GOT3 (cell line): ENCODE data around the gene REEP1.
"Not testable (repeated sequence)": the region's sequence is repeated elsewhere in the genome, so short reads cannot be mapped to it uniquely, and the experiment has no call there.

Source experiments
- DNase-seq: peaks from one replicate; lab custom pipeline; 2025; ENCODE audit warnings: mixed read lengths; lab: John Stamatoyannopoulos, UW

The REEP1 gene

DNA sequence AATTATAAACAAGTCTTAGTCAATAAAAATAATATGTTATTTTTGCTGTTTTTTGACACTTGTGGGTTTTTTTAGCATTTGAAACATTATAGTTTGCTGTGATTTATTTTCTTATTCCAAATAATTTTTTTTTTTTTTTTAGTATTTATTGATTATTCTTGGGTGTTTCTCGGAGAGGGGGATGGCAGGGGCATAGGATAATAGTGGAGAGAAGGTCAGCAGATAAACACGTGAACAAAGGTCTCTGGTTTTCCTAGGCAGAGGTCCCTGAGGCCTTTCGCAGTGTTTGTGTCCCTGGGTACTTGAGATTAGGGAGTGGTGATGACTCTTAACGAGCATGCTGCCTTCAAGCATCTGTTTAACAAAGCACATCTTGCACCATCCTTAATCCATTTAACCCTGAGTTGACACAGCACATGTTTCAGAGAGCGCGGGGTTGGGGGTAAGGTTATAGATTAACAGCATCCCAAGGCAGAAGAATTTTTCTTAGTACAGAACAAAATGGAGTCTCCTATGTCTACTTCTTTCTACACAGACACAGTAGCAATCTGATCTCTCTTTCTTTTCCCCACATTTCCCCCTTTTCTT is 8.5 kb upstream of the REEP1 start:
- DNase-seq: not testable (repeated sequence)

DNA sequence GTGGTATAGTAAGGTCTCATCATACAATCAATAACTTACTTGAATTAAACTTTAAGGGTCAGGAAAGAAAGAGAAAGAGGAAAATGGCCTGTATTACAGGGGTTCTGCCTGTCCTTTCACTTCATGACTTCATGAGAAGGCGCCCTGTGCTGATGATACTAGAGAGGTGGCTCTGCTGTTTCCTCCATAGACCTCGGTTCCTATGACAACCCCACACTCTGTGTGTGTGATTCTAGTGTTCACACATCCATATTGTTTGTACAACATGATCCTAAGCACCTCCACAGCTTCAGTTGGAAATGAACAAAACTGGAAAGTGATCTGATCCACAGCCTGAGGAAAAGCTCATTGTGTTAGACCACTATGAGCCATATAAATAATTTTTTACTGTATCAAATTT is 7.0 kb upstream of the REEP1 start:
- DNase-seq: no peak

DNA sequence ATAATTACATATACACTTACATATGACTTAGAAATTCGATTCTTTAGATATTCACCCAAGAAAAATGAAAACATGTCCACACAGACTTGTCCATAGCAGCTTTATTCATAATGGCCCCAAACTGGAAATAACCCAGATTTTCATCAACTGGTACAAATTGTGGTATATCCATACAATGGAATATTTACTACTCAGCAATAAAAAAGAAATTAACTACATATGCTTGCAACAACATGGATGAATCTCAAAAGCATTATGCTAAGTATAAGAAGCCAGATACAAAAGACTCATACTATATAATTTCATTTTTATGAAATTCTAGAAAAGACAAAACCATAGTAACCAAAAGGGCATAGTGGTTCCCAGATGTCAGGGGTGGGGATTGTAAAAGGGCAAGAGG is 5.1 kb upstream of the REEP1 start:
- DNase-seq: no peak

DNA sequence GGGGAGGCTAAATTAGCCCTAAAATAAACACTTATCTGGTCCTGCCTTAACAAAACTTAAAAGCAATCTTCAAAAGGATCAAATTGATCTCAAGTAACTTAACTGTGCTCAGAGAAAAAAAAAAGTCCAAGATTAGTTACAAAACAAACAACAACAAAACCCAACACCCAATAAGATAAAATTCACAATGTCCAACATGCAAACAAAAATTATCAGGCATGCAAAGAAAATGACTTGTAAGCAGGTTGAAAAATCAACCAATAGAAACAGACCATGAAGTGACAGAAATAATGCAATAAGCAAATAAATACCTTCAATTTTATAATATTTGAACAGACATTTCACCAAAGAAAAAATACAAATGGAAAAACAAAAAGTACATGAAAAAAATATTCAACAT is 4.0 kb upstream of the REEP1 start:
- no peak for DNase-seq

DNA sequence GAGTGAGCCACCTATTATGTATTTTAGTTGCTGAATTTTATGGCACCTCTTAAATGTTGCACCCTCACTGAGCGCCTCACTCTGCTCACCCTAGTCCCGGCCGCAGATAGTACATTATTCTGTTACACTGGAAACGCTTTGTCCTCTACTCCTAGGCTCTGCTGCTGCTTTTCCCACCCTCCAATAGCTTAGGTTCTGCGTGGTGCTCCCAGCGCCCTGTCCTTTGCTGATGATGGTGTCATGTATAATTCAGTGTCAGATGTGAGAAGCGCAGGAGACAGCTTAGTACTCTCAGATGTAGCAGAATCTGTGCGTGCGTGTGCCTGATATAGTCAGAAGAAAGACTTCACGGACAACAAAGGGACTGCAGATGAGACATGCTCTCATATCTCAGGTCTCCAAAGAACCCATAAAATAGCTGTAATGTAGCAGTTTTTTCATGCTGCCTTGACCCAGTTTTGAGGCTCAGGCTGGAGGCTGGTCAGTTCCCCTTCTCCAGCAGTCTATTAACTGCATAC is 1.4 kb upstream of the REEP1 start:
- no peak for DNase-seq

DNA sequence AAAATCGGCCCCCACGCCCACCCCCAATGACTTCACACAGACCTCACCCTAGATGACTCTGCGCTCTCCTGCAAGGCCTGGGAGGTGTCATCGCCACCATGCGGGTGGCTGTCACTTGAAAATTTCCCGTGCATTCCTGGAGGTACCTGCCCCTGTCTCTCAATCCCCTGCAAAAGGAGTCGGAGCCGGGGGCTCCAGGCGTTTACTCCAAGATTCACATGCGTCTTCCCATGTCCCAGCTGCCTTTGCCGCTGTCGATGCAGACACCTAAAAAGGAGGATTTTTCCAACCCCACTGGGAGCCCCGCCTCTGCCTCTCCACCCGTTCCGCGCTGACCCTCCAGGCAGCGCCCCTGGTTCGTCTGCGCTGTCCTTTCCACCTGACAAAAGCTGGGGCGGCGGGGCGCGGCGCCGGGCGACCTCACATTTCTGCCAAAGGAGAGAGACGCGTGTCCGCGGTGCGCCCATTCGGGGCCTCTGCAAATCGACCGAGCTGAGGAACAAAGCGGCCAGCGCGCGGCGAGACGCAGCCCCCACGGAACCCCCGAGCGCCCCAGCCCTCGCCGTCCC is 667 bp downstream of the REEP1 start:
- DNase-seq: no peak

DNA sequence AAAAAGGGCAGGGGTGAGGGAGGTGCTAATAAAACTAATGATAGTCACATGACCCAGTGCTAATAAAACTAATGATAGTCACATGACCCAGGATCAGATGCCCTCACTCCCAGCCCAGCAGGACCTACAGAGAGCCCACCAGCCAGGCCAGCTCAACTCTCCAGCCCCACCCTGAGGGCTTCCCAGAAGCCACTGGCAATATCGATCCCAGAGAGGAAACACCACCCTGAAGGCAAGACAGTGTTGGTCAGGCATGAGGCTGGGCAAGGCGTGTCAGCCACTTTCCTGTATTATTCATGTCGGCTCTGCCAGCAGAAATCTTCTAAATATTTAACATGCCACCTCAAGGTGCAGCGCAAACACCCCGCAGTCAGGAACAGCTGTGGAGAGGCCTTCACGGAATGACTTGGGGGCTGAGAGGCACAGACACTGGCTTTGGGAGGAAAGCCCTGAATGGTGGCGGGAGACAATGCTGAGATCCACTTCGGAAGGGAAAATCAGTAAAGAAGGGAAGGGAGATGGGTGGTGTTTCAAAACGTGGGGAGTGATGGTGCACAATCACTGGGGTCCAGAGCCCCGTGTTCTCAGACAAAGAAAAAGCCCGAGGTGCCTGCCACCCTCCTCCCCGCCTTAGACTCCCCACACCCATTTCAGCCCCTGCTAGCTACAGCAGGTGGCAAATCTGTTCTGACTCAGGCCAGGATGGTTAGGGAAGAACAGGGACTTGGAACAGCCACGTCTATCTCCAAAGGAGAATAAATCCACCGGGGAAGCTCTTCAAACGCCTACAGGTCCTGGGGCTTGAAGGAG is 1.4 kb downstream of the REEP1 start:
- DNase-seq: no peak

DNA sequence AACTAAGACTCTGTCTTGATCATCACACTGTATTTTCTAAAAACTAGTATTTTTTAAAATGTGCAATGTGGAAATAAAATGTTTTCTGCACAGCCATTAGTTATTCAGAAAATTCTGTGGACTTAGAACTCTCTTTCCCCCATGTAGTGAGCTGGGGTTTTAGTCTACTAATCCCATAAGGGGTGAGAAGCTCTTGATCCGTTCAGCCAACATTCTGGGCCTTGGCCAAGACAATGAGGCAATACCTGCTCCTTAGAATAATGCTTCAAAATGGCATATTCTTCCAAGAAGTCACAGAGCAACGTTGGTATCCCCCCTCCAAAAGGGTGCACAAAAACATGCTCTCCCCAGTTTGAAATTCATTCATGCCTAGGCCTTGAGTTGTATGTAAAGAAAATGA is 4.0 kb downstream of the REEP1 start:
- DNase-seq: no peak

DNA sequence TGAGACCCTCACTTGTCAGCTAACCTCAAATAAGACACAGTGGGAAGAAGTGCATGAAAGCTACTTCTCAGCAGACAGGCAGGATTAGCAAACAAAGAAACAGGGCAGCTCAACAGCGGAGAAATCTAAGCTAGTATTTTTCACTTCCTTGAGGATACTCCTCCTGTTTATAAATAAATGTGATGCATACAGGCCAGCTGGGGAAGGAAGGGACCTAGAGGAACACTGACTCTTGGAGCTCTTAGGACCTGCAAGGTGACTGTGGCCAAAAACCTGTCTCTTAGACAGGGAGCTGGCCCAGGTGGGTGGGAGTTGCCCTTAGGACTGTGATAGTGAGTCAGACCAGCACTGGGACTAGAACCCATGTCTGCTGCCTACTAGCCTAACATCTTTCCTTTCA is 4.8 kb downstream of the REEP1 start:
- no peak for DNase-seq

DNA sequence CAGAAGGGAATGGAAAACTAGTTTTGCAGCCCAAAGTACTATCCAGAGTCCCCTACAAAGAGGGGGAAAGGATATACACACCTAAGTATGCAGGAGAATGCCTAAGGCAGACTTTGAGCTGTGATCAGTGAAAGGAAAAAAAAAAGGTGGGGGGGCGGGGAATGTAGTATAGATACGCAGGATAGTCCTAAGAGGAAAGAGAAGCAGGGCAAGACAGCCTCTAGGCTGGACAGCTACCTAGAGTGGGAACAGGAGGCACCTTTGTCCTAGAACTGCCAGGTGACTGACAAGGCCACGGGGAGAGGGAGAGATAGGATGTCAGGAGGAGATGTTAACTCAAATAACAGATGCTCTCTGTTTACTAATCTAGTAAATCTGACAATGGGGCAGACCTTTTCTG is 6.0 kb downstream of the REEP1 start:
- DNase-seq: no peak

DNA sequence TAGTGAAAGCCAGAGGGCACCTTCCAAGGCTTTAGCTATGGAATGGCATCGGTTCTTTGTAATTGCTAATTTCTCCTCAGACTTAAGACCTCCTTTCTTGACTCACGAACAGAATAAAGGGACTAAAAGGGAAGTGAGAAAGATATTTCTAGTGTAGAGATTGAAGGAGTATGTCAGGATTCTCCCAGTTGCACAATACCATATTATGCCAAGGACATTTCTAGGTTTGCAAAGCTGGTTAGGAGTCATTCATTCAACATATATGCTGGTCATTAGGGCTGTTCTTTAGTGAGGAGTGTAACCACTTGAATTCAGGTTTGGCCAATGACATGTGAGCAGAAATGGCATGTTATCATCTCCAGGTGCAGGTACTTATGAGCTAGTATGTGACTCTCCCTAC is 7.4 kb downstream of the REEP1 start:
- no peak for DNase-seq

DNA sequence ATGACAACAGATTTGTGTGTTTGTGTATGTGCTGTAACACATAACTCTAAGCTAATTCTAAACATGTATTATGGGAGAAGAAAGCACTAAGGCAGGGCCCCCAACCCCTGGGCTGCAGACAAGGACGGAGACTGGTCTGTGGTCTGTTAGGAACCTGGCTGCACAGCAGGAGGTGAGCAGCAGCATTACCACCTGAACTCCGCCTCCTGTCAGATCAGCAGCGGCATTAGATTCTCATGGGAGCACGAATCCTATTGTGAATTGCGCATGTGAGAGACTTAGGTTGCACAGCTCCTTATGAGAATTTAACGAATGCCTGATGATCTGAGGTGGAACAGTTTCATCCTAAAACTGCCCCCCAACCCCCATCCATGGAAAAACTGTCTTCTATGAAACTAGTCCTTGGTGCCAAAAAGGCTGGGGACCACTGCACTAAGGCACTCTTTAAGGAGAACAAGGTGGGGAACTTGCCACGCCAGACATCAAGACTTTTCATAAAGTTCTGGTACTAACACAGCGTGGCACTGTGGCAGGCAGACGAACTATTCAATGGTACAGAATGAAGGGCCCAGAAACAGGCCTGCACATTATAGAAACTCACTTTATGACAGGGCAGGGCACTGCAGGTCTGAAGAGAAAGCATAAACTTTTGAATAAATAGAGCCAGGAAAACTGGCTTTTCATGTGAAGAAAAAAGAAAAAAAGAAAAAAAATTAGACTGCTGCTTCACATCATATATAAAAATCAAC is 14.0 kb downstream of the REEP1 start:
- no peak for DNase-seq

DNA sequence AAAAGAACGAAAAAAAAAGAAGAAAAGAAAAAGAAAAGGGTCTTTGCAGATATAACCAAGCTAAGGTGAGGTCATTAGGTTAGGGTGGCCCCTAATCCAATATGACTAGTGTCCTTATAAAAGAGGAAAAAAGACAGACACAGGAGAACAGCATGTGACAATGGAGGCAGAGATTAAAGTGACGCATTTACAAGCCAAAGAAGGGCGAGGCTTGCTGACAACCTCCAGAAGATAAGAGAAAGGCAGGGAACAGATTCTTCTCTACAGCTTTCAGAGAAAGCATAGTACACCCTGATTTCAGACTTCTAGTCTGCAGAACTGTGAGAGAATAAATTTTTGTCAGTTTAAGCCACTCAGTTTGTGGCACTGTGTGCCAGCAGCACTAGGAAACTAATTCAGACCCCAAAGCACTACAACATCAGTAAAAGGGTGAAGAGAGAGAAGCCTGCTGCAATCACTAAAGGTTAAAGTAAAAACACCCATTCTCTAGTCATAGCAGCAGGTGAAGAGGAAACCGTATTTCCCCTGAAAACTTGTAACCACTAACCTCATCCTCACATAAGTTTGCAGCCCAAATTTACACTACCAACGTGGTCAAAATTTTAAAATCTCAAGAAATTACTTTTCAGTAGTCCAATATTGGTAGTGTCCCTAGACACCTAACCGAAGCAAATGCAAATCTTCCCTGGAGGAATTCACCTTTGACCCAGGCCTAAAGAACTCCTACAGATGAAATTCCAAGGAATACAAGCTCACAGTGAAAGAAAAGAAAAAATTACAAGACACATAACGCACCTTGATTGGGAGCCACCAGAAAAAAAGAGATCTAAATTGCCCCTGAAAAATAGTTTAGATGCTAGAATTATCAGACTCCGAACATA is 17.5 kb downstream of the REEP1 start:
- no peak for DNase-seq

DNA sequence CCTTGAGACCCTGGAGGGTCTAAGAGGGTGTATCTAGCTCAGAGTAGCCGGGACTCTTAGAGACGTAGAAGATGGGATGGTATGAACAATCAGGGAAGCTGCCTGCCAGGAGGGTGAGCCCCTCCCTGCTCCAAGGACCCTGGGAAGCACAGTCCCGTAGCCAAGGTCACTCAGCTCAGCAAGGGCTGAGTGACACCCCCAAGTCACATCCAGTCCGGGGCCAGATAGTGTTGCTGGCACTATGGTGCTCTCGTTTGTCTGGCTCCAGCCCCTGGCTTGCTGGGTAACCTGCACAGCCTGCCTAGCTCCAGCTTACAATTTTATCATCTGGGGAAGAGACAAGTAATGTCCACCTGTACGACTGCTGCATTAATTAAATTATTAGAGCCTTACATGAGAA is 22.3 kb downstream of the REEP1 start:
- no peak for DNase-seq

DNA sequence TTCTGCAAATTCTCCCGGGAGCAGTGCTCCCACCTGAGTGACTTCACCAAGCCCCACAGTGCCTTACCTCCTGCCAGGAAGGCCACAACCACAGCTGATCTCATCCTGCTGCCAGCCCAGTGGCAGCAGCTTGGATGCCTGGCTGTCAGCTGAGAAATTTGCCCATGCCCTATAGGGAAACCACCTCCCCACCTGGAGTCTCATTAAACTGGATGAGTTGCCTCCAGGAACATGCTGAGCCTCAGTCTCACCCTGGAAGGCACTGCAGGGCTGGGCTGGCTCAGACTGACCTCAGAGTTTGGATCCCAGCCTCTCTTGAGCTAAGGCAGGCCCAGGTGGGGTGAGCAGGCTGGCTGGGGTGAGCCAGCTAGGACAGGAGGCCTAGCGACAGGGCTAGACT is 23.3 kb downstream of the REEP1 start:
- DNase-seq: no peak

DNA sequence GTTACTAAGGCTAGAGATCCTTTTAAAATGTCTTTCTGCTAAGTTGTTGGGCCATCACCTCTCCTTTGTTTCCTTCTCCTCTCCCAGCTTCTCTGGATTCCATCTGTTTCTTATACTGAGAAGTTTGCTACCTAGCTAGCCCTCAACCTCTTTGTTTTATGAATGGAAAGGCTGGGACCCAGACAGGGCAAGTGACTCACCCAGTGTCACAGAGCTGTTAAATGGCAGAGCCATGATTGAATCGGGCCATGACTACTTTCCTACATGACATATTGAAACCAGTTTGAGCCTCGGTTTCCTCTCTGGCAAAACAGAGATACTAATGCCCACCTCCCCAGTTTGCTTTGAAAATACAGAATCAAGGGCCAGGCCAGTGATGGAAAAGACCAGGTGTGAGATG is 24.1 kb downstream of the REEP1 start:
- no peak for DNase-seq

DNA sequence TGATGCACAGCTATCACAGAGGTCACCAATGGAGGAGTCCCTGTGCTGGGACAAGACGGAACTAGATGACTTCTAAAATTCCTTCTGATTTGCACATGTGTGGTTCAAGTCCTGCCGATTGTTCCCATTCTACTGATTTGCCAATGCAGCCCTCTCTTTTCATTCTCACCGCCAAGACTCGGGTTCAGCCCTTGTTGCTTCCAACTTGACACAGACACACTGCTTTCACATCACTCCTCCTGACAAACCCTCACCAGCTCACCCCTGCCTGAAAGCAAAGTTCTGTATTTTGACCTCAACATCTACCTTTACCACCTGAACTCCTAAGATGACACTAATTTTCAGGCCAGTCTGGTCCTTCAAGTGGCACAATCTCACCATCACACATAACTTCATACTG is 25.5 kb downstream of the REEP1 start:
- DNase-seq: no peak

DNA sequence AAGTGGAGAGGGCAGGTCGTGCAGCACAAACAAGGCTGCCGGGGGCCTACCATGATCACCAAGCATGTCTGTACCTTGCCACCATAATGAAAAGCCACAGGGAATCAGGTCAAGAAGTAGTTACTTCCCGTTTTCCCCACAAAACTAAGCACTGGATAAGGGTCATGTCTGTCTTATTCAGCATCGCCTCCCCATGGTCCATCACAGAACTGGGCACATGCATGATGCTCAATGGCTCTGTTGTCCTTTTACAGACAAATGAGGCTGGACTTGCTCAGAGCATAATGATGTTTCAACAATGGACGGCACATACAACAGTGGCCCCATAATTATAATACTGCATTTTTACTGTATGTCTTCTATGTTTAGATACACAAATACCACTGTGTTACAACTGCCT is 27.5 kb downstream of the REEP1 start:
- no peak for DNase-seq

DNA sequence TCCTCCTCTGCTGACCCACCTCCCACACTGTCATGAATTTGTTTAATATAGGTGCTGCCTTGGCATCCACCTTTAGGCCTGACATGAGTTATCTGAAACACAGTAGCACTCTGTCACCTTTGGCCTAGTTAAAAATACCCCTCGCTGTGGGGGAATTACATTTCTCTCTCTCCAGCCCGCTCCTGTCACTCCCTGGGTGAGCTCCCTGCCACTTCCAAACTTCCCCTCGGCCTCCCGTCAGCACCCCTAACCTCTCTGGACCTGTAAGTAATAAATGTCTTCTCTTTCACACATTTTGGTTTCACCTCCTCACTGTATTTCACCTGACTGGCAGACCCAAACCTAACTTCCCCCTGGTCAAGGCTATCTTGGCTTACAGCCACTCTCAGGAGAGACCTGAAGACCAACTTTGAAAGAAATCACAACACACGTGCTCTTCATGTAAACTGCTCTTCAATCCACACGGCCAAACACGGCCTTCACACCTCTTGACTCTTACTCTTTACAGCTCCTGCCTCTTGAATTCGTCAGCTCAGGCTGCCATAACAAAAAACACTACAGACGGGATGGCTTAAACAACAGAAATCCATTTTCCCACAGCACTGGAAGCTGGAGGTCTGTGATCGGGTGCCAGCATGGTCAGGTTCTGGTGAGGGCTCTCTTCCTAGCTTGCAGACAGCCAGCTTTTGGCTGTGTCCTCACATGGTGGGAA is 28.3 kb downstream of the REEP1 start:
- DNase-seq: no peak

DNA sequence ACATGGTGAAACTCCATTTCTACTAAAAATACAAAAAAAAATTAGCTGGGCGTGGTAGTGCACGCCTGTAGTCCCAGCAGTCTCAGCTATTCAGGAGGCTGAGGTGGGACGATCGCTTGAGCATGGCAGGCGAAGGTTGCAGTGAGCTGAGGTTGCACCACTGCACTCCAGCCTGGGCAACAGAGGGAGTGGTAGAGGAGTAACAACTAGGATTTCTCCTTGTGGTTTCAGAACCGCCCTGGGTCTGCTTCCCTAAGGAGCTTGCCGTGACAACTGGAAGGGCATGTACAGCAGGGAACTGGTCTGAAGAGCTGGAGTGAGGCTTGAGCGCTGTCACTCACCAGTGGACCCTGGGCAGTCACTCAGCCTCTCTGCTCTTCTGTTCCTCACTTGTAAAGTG is 29.1 kb downstream of the REEP1 start:
- no peak for DNase-seq

DNA sequence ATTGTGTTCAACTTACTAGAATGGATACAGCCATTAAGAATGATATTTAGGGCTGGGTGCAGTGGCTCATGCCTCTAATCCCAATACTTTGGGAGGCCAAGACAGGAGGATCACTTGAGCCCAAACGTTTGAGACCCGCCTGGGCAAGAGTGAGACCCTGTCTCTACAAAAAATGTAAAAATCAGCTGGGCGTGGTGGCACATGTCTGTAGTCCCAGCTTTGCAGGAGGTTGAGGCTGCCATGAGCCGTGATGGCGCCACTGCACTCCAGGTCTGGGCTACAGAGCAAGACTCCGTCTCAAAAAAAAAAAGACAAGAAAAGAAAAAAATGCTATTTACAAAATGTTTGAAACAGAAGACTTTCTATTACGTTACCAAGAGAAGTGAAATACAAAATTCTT is 30.0 kb downstream of the REEP1 start:
- DNase-seq: no peak
